GM21528 (cell line): Measurements from ENCODE around the gene PSMB3.
"Not testable (repeated sequence)": the region's sequence is repeated elsewhere in the genome, so short reads cannot be mapped to it uniquely, and the experiment has no call there.

Experiments used
- ATAC-seq: cut with Tn5 transposase; IDR thresholded peaks from one replicate; pipeline ENCODE4 v1.9.1; 2021; ENCODE audit warnings: mild to moderate bottlenecking, moderate library complexity; ENCODE audit not compliant: unreplicated experiment, low FRiP score

Gene PSMB3

GRCh38 chr17:38789185-38789584, 36.6 kb downstream of the PSMB3 start:
- ATAC-seq, result no peak

GRCh38 chr17:38790148-38790707, 37.7 kb downstream of the PSMB3 start:
- not testable (repeated sequence) for ATAC-seq

- no peak for ATAC-seq
Observed at GRCh38 chr17:38791162-38791561, 38.6 kb downstream of the PSMB3 start.

GRCh38 chr17:38794221-38794620, 41.7 kb downstream of the PSMB3 start:
- no peak for ATAC-seq

- ATAC-seq, result no peak
Observed at GRCh38 chr17:38796451-38797157, 44.1 kb downstream of the PSMB3 start.

GRCh38 chr17:38797158-38797490, 44.6 kb downstream of the PSMB3 start:
- no peak for ATAC-seq

GRCh38 chr17:38797828-38798227, 45.3 kb downstream of the PSMB3 start:
- ATAC-seq, result no peak

GRCh38 chr17:38798614-38799500, 46.3 kb downstream of the PSMB3 start:
- peak; percentile 19 for ATAC-seq

GRCh38 chr17:38799501-38800236, 47.1 kb downstream of the PSMB3 start, which contains the start of gene PIP4K2B:
TSS of gene PIP4K2B (minus strand) at chr17:38799556. CDS start at chr17:38799424, 132 bp downstream.
- ATAC-seq, result peak; percentile 68

- ATAC-seq, result no peak
Observed at GRCh38 chr17:38800237-38800760, 47.8 kb downstream of the PSMB3 start.

GRCh38 chr17:38809828-38810227, 57.3 kb downstream of the PSMB3 start:
- ATAC-seq, result no peak
